COLO668 (cell line): ENCODE data around the gene ANLN.
"Not testable (repeated sequence)": the region's sequence is repeated elsewhere in the genome, so short reads cannot be mapped to it uniquely, and the experiment has no call there.

Source experiments
- DNase-seq: peaks from one replicate; lab custom pipeline; 2025; ENCODE audit not compliant: unreplicated experiment; lab: John Stamatoyannopoulos, UW

Gene ANLN

DNA sequence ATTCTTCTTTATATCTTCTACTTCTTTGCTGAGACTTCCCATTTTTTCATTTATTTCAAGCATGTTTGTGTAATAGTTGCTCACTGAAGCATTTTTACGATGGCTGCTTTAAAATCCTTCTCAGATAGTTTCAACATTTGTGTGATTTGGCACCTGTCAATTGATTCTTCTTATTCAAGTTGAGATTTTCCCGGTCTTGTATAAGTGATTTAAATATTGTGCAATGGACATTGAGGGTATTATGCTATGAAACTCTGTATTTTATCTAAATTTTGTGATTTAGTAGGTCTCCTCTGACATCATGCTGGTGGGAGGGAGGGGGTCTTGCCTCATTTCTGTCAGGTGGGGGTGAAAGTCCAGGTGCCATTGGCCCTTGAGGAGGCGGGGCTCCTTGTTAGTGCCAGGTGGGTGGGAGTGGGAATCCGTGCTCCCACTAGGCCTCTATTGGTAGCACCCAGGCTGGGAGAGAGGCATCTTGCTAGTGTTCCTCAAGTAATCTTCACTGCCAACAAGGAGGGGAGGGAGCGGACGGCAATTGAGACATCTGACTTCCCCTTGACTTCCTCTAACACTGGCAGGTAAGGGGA lies 73.0 kb downstream of the ANLN start:
- DNase-seq: no peak

GRCh38 chr7:36464271-36464670 lies 74.6 kb downstream of the ANLN start:
- no peak for DNase-seq

GRCh38 chr7:36466001-36466400 lies 76.3 kb downstream of the ANLN start:
- not testable (repeated sequence) for DNase-seq

GRCh38 chr7:36468370-36469101 lies 78.9 kb downstream of the ANLN start:
- no peak for DNase-seq

DNA sequence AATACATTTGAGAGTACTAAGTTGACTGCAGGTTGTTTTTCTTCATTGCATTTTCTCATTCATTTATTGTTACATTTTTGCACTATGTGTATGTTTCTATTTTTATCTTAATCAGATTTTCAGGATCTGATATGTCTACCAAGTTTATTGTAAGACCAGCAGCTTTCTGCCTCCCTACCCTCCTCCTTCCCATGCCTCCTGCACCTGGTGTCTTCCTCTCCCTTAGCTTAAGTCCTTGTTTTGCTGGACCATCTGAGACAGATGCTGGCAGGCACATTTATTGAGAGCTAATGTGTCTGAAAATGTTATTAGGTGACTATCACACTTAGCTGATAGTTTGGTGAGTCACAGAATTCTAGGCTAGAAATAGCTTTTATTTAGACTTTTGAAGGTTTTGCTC lies 79.6 kb downstream of the ANLN start:
- no peak for DNase-seq

DNA sequence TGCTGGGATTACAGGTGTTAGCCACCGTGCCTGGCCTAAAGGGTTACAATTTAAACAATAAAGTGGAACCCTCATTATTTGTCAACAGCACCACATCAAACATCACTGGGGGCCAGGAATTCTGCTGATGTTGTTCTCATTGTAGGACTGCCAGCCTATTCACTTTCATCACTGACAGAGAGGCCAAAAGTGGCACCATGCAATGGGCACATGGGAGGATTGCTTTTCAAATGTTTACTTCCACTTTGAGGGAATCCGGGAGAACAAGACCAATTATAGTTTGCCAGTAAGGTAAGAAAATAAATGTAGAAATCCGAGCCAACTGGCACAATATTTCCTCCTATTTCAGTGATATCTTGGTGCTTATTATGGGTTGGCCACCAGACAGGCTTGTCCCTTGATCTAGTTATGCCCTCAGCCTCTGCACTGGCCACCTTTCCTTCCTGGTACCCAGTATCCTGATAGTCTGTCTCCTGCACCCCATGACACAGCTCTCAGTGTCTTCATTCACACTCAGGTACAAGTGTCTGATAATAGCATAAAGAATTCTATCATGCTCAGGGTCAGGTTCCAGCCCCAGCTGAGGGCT lies 82.6 kb downstream of the ANLN start:
- DNase-seq: no peak

- DNase-seq: peak; percentile 75
Observed at GRCh38 chr7:36473454-36474282, 84.0 kb downstream of the ANLN start.

DNA sequence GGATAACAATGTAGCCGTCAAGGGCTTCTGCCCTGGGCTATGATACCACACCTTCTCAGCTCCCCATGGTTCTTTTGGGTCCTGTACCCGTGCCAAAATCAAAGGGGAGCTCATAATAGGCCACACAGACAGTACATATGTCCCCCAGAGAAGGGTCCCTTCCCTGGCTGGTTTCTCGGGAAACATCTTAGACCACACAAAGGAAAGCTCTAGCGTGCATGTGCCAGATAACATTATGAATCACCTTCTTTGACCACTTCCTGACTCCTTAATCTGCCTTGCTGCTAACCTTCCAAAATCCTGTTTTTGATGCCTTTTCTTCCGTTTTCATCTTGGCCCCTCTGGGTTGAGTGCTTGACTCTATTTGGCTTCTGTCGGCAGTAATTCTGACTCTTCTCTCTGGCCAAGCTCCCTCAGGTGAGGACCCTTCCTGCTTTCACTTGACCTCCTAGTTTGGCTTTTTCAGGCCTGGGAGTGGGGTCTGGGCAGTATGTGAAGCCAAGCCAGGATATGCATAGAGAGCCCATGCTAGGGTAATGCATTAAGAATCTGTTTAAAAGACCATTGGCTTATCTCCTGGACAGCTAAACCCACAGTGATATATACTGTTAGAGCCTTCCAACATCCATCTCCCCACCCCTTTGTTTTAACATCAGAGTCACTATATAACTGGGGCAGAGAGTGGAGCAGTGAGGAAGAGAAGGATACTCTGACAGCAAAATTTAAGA lies 84.8 kb downstream of the ANLN start:
- no peak for DNase-seq

DNA sequence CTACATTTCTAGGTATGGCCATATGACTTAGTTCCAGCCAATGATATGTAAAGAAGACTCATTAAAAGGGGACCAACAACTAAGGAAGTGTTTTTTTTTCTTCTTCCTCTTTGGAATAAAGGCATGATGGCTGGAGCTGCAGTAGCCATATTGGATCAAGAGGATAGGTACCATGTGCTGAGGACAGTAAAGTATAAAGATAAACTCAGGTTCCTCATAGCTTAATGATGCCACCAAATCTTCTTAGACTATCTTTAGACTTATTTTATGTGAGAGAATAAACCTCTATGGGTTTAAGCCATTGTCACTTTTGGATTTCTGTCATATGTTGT lies 85.3 kb downstream of the ANLN start:
- no peak for DNase-seq

GRCh38 chr7:36475381-36475780 lies 85.7 kb downstream of the ANLN start:
- no peak for DNase-seq

DNA sequence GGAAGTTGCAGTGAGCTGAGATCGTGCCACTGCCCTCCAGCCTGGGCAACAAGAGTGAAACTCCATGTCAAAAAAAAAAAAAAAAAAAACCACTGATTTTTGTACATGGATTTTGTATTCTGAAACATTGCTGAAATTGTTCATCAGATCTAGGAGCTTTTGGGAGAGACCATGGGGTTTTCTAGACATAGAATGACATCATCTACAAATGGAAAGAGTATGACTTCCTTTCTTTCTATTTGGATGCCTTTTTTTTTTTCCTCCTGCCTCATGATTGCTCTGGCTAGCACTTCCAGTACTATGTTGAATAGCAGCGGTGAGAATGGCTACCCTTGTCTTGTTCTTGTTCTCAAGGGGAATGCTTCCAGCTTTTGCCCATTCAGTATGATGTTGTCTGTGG lies 89.1 kb downstream of the ANLN start:
- DNase-seq: no peak

DNA sequence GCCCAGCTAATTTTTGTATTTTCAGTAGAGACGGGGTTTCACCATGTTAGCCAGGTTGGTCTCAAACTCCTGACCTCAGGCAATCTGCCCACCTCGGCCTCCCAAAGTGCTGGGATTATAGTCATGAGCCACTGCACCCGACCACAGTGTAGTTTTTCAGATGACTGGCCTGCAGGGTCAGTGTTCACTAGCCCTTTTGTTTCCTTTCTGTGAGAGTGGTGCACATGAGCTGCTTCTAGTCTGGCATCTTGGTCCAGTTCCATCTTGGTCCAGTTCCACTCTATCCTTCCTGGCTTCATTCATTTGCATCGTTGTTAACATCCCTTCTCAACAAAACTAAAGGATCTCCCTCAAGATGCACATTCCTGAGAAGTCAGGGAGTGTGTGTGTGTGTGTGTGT lies 94.2 kb downstream of the ANLN start:
- DNase-seq: not testable (repeated sequence)

- no peak for DNase-seq
Observed at GRCh38 chr7:36484265-36484664, 94.6 kb downstream of the ANLN start.

DNA sequence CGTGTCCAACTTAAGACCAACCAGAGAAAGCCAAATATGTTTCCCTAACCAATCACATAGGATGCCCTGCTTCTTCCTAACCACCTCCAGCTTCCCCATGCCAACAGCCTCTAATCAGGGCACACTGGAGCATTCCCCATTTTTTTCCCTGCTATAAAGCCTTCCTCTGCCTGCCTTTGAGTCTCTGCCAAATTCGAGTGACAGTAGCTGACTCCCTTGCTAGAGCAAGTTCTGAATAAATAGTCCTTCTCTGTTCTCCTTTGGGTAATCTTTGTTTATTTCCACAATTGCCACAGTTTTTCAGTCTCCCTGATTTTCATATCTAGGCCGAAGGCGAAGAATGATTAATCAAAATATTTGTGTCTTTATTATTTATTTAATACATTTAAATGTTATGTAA lies 96.7 kb downstream of the ANLN start:
- DNase-seq: no peak

- DNase-seq: peak; percentile 56
Observed at GRCh38 chr7:36487756-36488336, 98.2 kb downstream of the ANLN start.

DNA sequence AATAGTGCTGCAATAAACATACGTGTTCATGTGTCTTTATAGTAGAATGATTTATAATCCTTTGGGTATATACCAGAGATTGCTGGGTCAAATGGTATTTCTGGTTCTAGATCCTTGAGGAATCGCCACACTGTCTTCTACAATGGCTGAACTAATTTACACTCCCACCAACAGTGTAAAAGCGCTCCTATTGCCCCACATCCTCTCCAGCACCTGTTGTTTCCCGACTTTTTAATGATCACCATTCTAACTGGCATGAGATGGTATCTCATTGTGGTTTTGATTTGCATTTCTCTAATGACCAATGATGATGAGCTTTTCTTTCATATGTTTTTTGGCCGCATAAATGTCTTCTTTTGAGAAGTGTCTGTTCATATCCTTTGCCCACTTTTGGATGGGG lies 99.0 kb downstream of the ANLN start:
- not testable (repeated sequence) for DNase-seq

GRCh38 chr7:36490419-36490830 lies 100.8 kb downstream of the ANLN start:
- DNase-seq: no peak

DNA sequence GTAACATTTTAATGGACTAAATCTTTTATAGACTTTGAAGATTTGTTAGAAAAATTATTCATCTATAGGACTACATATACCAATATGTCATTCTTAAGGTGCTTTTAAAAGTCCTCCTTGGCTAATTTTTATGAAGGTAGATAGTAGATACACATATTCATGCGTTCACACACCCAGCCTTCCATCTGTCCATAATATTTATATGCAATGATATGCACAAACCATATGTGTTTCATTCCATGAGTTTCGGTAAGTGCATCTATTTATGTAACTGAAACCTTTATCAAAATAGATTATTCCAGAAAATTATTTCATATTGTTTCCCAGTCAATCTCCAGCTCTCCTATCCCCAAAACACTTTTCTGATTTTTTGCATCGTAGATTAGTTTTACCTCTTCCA lies 101.7 kb downstream of the ANLN start:
- DNase-seq: no peak

DNA sequence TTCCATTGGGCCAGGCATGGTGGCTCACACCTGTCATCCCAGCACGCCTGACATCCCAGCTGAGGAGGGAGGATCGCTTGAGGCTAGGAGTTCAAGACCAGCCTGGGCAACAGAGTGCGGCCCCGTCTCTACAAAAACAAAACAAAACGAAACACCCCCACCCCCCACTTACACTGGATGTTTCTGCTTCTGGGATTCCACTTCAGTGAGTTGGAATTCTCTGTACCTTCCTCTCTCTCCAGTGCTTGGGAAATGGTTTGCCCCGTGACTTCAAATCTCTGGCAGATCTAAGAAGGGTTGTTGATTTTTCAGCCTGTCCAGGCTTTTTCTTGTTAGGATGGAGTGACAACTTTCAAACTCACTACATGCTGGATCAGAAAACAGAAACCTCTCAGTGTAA lies 106.9 kb downstream of the ANLN start:
- DNase-seq: no peak

GRCh38 chr7:36497176-36497575 lies 107.5 kb downstream of the ANLN start:
- DNase-seq: not testable (repeated sequence)

GRCh38 chr7:36497775-36498174 lies 108.1 kb downstream of the ANLN start:
- DNase-seq: no peak
